ENCODE results near the gene UPK3A. TPM values are rescaled to one million over a fixed set of nuclear protein-coding genes. Genes with fewer than 3 reads are reported as not detected.
A peak's percentile ranks its signal among the peaks of the same experiment; 100 is the strongest.

The UPK3A gene
- total and polyA plus RNA-seq, 2 of the 13 experiments (the other 11 are each of a cell fraction or from before 2014, with no cell fraction given), result 10.5 to 13.8 TPM

- peak; percentile 78 for TF ChIP-seq ZBTB33 (CRISPR knock-in tag; IDR thresholded peaks at IDR 0.05)
- TF ChIP-seq NONO (IDR thresholded peaks at IDR 0.05), result no peak
- TF ChIP-seq NONO (CRISPR knock-in tag; conservative IDR thresholded peaks at IDR 0.05), result peak; percentile 66
- TF ChIP-seq SIX4 (CRISPR knock-in tag; IDR thresholded peaks at IDR 0.05), result peak; percentile 65; the same call in 1 of the 2 replicates
- no peak for TF ChIP-seq SUZ12 (IDR thresholded peaks at IDR 0.05; ENCODE audit: low read depth, low read length)
- 0 out of 2 replicates have a peak, but pooled peaks have one; percentile 21 for TF ChIP-seq ZBED4 (CRISPR knock-in tag; IDR thresholded peaks at IDR 0.05; ENCODE audit: borderline replicate concordance)
- TF ChIP-seq ZNF331 (CRISPR knock-in tag; IDR thresholded peaks at IDR 0.05), result peak; percentile 77
- 0 out of 2 replicates have a peak, but pooled peaks have one; percentile 61 for TF ChIP-seq ZFP90 (CRISPR knock-in tag; IDR thresholded peaks at IDR 0.05; ENCODE audit: borderline replicate concordance)
- TF ChIP-seq ZNF318 (CRISPR knock-in tag; IDR thresholded peaks at IDR 0.05), result no peak
- TF ChIP-seq ZBTB20 (CRISPR knock-in tag; IDR thresholded peaks at IDR 0.05; ENCODE audit: borderline replicate concordance, low read depth), result peak; percentile 77; the same call in 1 of the 2 replicates
- peak; percentile 92 for TF ChIP-seq TFDP1 (CRISPR knock-in tag; IDR thresholded peaks at IDR 0.05; ENCODE audit: borderline replicate concordance)
- TF ChIP-seq ZMYM3 (CRISPR knock-in tag; IDR thresholded peaks at IDR 0.05), result peak; percentile 78
Measured at GRCh38 chr22:45263463-45264269, 21.1 kb upstream of the UPK3A start (continued).
